ENCODE data around the gene SASH1.

DNA sequence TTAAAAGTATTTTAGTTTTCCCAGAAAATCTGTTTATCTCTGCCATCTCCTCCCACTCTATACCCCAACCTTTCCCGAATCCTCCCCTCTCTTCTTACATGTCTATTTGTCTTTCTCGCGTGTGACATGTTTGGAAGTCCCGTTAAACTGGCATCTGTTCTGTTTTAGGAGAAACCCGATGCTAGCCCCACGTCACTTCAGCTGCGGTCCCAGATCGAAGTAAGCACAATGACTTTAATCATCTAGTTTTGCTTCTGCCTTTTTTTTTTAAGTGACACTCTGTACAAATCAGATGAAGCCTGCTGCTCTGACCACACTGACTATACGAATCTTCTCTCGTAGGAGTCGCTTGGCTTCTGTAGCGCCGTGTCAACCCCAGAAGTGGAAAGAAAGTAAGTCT, 97.4 kb downstream of the SASH1 start:
- TF ChIP-seq, protein P1, sequence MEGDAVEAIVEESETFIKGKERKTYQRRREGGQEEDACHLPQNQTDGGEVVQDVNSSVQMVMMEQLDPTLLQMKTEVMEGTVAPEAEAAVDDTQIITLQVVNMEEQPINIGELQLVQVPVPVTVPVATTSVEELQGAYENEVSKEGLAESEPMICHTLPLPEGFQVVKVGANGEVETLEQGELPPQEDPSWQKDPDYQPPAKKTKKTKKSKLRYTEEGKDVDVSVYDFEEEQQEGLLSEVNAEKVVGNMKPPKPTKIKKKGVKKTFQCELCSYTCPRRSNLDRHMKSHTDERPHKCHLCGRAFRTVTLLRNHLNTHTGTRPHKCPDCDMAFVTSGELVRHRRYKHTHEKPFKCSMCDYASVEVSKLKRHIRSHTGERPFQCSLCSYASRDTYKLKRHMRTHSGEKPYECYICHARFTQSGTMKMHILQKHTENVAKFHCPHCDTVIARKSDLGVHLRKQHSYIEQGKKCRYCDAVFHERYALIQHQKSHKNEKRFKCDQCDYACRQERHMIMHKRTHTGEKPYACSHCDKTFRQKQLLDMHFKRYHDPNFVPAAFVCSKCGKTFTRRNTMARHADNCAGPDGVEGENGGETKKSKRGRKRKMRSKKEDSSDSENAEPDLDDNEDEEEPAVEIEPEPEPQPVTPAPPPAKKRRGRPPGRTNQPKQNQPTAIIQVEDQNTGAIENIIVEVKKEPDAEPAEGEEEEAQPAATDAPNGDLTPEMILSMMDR (IDR thresholded peaks at IDR 0.05; ENCODE audit: poor library complexity), result no peak
- TF ChIP-seq EZH2 (IDR thresholded peaks at IDR 0.05; ENCODE audit: borderline replicate concordance) (no peak), EZH2phosphoT487 (IDR thresholded peaks at IDR 0.05; ENCODE audit: low read depth, severe bottlenecking, unreplicated experiment) (no peak)
